Keratinocyte (primary cell): ENCODE results near the gene CSF3. TPM values are rescaled to one million over a fixed set of nuclear protein-coding genes. Genes with fewer than 3 reads are reported as not detected.

Experiments used
- DNase-seq: peaks from one replicate; pipeline ENCODE4 v3.0.0-alpha.2; 2011; ENCODE audit warnings: low read depth, missing footprints, low spot score
- FAIRE-seq: peaks from 2 replicates; lab custom pipeline; 2011; peaks lifted over from hg19 to GRCh38; lab: Jason Lieb, UNC
- H2AFZ ChIP-seq: 2 replicates; pipeline ENCODE4 v1.6.0; 2012; ENCODE audit warnings: low read length, control low read depth, inconsistent platforms; ENCODE audit not compliant: control insufficient read depth
- H3K27ac ChIP-seq: 2 replicates; pipeline ENCODE4 v1.5.1; 2011; ENCODE audit warnings: low read length; ENCODE audit not compliant: control insufficient read depth, insufficient read depth
- H3K27me3 ChIP-seq: 3 replicates; pipeline ENCODE4 v1.6.0; 2011; ENCODE audit warnings: low read length; ENCODE audit not compliant: control insufficient read depth, insufficient read depth; ENCODE audit errors: extremely low read depth
- H3K36me3 ChIP-seq, 2 experiments: 2 replicates in 1 of 2; 3 replicates in 1 of 2; pipeline ENCODE4 v1.5.1; 2011; ENCODE audit warnings: low read length in 2 of 2, mild to moderate bottlenecking in 1 of 2; ENCODE audit not compliant: control insufficient read depth in 2 of 2, insufficient read depth in 2 of 2; ENCODE audit errors: extremely low read depth in 1 of 2
- H3K4me1 ChIP-seq: 3 replicates; pipeline ENCODE4 v1.5.1; 2011; ENCODE audit warnings: low read length; ENCODE audit not compliant: control insufficient read depth, insufficient read depth; ENCODE audit errors: extremely low read depth
- H3K4me2 ChIP-seq: 3 replicates; pipeline ENCODE4 v1.6.0; 2011; ENCODE audit warnings: low read depth, low read length; ENCODE audit not compliant: control insufficient read depth, insufficient read depth; ENCODE audit errors: extremely low read depth
- H3K4me3 ChIP-seq, 3 experiments: fragments of 200-600 bp in 1 of 3; sonication (generic) in 1 of 3; 2 replicates in 2 of 3; 3 replicates in 1 of 3; pipeline ENCODE4 v1.5.1; 2011 to 2016; ENCODE audit warnings: low read length in 3 of 3, mild to moderate bottlenecking in 3 of 3, control low read depth in 2 of 3, inconsistent platforms in 1 of 3, low read depth in 1 of 3, mixed read lengths in 1 of 3, mixed run types in 1 of 3, moderate library complexity in 1 of 3; ENCODE audit not compliant: control insufficient read depth in 2 of 3, insufficient read depth in 2 of 3; ENCODE audit errors: extremely low read depth in 1 of 3
- H3K79me2 ChIP-seq: 2 replicates; pipeline ENCODE4 v1.6.0; 2012; ENCODE audit warnings: low read length; ENCODE audit not compliant: control insufficient read depth, insufficient read depth
- H3K9ac ChIP-seq: 3 replicates; pipeline ENCODE4 v1.6.0; 2011; ENCODE audit warnings: low read length; ENCODE audit not compliant: control insufficient read depth, insufficient read depth; ENCODE audit errors: extremely low read depth
- H3K9me1 ChIP-seq: 3 replicates; pipeline ENCODE4 v1.6.0; 2011; ENCODE audit warnings: low read length; ENCODE audit not compliant: control insufficient read depth, insufficient read depth; ENCODE audit errors: extremely low read depth
- H3K9me3 ChIP-seq: 2 replicates; pipeline ENCODE4 v1.5.1; 2012; ENCODE audit warnings: low read depth, low read length; ENCODE audit not compliant: control insufficient read depth
- H4K20me1 ChIP-seq: 3 replicates; pipeline ENCODE4 v1.6.0; 2011; ENCODE audit warnings: low read length; ENCODE audit not compliant: control insufficient read depth, insufficient read depth; ENCODE audit errors: extremely low read depth
- EZH2 ChIP-seq: IDR thresholded peaks from one replicate; pipeline ENCODE4 v1.6.1; 2012; ENCODE audit warnings: inconsistent platforms, mild to moderate bottlenecking, low read length, moderate library complexity
- dilution Hi-C: fragments of 300-500 bp; cut with MboI; formaldehyde crosslinking; loops from one replicate; pipeline ENCODE4 v1.7.0; 2020; ENCODE audit warnings: low sequenced_read_pairs; ENCODE audit not compliant: extremely low pct_ligation_motif_present
- polyA plus RNA-seq, 5 experiments: library from polyadenylated mRNA; depleted of rRNA in 3 of 5; stranded (reverse) in 3 of 5; stranded (forward) in 1 of 5; unstranded in 1 of 5; fragments of >200 nt; gene quantifications; 1 replicate in 1 of 5; 2 replicates in 3 of 5; 3 replicates in 1 of 5; pipeline versions ENCODE4 v1.2.1 to v1.2.3, GENCODE V29; 2011 to 2012; ENCODE audit warnings: missing spikeins in 2 of 5, low read depth in 1 of 5, low replicate concordance in 1 of 5
- TF ChIP-seq, protein P1 (sequence below), 3 experiments: IDR thresholded peaks in 1 of 3; conservative IDR thresholded peaks in 1 of 3; optimal IDR thresholded peaks in 1 of 3; 2 replicates in 2 of 3; 3 replicates in 1 of 3; pipeline versions ENCODE3 to v1.5.1; 2011; ENCODE audit warnings: low read length in 3 of 3, mild to moderate bottlenecking in 3 of 3, moderate library complexity in 2 of 3, control low read depth in 1 of 3, inconsistent platforms in 1 of 3; ENCODE audit not compliant: insufficient read depth in 2 of 3; ENCODE audit errors: extremely low read depth in 1 of 3

Gene CSF3
- polyA plus RNA-seq, 1 donor (not counting 4 experiments of a cell fraction or from before 2014, with no cell fraction given) = 0.76 TPM

DNA sequence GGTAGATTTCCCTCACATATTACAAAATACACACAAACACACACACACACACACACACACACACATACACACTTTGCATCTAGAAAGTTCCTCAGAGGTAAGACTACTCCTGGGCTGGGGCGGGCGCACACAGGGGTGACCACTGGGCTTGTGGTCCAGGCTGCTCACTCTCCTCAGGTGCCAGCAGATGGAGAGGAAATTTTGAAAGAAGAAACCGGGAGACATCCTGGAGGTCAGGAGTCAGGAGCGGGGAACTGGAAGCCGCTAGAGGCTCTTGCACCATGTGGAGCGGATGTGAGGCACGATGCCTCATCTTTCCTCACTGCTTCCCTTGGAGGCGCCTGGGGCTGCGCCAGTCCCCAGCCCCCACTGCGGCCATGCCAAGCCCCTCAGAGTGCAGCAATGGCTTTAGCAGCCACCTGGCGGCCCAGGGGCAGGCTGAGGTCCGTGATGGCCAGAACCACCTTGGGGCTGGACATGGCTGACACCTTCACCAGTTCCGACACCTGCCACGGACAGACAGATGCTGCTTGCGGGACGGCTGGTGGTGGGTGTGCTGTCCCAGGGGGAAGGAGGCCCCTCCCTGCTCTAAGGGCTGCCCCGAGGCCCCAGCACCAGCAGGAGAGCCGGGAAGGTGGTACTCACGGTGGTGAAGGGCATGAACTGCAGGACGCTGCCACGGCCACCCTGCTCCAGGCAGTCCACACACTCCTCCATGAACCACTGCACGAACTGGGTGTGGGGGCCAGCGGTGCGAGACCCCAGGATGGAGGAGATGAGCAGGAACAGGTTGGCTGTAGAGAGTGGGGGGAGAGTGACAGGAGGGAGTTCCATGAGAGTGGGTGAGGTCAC lies 4.1 kb downstream of the CSF3 start:
- Histone ChIP-seq H2AFZ (no peak overlapping the region), H3K4me2 (no peak overlapping the region), H3K36me3 (peaks cover 3 to 30% of the 10 kb centered on the region in 2 experiments), H4K20me1 (no peaks in the 10 kb centered on the region), H3K4me1 (peaks cover 51% of the 10 kb centered on the region), H3K4me3 (no peak overlapping the region), H3K9me1 (peaks cover 2% of the 10 kb centered on the region), H3K9me3 (no peaks in the 10 kb centered on the region), H3K27me3 (no peaks in the 10 kb centered on the region), H3K79me2 (peaks cover 2% of the 10 kb centered on the region), H3K27ac (no peak overlapping the region), H3K9ac (no peak overlapping the region)
- dilution Hi-C loops = no loop called here
- TF ChIP-seq EZH2 = no peak
- TF ChIP-seq, protein P1, sequence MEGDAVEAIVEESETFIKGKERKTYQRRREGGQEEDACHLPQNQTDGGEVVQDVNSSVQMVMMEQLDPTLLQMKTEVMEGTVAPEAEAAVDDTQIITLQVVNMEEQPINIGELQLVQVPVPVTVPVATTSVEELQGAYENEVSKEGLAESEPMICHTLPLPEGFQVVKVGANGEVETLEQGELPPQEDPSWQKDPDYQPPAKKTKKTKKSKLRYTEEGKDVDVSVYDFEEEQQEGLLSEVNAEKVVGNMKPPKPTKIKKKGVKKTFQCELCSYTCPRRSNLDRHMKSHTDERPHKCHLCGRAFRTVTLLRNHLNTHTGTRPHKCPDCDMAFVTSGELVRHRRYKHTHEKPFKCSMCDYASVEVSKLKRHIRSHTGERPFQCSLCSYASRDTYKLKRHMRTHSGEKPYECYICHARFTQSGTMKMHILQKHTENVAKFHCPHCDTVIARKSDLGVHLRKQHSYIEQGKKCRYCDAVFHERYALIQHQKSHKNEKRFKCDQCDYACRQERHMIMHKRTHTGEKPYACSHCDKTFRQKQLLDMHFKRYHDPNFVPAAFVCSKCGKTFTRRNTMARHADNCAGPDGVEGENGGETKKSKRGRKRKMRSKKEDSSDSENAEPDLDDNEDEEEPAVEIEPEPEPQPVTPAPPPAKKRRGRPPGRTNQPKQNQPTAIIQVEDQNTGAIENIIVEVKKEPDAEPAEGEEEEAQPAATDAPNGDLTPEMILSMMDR (optimal IDR thresholded peaks at IDR 0.05 in 1 of 3, IDR thresholded peaks at IDR 0.05 in 1 of 3, conservative IDR thresholded peaks at IDR 0.05 in 1 of 3; ENCODE audit: extremely low read depth in 1 of 3, insufficient read depth in 2 of 3, low read length in 3 of 3) = no peak
- no peak for DNase-seq
- no peak for FAIRE-seq

DNA sequence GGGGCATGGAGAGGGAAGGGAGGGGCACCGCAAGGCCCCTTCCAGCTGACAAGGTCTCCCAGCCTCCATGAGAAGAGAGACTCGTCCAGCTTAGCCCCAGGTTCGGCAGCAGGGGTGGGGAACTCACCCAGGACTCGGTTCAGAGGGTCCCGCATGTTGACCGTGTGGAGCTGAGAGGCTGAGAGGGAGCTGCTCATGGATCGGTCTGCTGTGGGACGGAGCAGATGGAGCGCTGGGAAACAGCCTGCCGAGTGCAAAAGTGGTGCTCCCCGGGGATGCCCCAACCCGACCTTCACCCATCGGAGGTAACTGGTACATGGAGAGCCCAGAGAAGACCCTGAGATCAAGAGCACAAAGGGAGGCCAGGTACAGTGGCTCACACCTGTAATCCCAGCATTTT lies 4.9 kb downstream of the CSF3 start:
- H3K4me2 ChIP-seq = no peak overlapping the region
- no peak overlapping the region for H3K9ac ChIP-seq
- H3K9me3 ChIP-seq = no peaks in the 10 kb centered on the region
- H3K79me2 ChIP-seq = peaks cover 2% of the 10 kb centered on the region
- H3K27ac ChIP-seq = no peak overlapping the region
- dilution Hi-C loops = no loop called here
- peaks cover 3 to 36% of the 10 kb centered on the region in 2 experiments for H3K36me3 ChIP-seq
- FAIRE-seq (no peak), DNase-seq (no peak)
- no peaks in the 10 kb centered on the region for H4K20me1 ChIP-seq
- no peaks in the 10 kb centered on the region for H3K27me3 ChIP-seq
- H3K4me3 ChIP-seq = no peak overlapping the region
- no peak overlapping the region for H2AFZ ChIP-seq
- H3K4me1 ChIP-seq = peaks cover 48% of the 10 kb centered on the region
- TF ChIP-seq EZH2 = no peak
- TF ChIP-seq, protein P1 (optimal IDR thresholded peaks at IDR 0.05 in 1 of 3, IDR thresholded peaks at IDR 0.05 in 1 of 3, conservative IDR thresholded peaks at IDR 0.05 in 1 of 3; ENCODE audit: extremely low read depth in 1 of 3, insufficient read depth in 2 of 3, low read length in 3 of 3) = no peak
- H3K9me1 ChIP-seq = peaks cover 2% of the 10 kb centered on the region
